Psoas muscle (tissue), 8 donors: Measurements from ENCODE around the gene BHLHE23. TPM values are rescaled to one million over a fixed set of nuclear protein-coding genes. Genes with fewer than 3 reads are reported as not detected.

Experiments used
- ATAC-seq, 4 donors: fragments of 200-7000 bp; cut with Tn5 transposase; one replicate each; pipeline ENCODE4 v1.9.1; 2020; ENCODE audit warnings: moderate library complexity in 3 of 4, mild to moderate bottlenecking in 2 of 4
- DNase-seq, 2 donors: peaks; one replicate each; pipeline ENCODE4 v3.0.0-alpha.2; 2020
- H3K27ac ChIP-seq: fragments of 200-600 bp; one replicate; pipeline ENCODE4 v1.8.0; 2022
- H3K27me3 ChIP-seq, 3 donors: fragments of 200-600 bp in 1 of 3; one replicate each; pipeline versions ENCODE4 v1.6.1 to v1.8.0; 2013 to 2022; ENCODE audit warnings: low read length in 2 of 3, mild to moderate bottlenecking in 2 of 3, moderate library complexity in 1 of 3; ENCODE audit not compliant: insufficient read depth in 3 of 3
- H3K36me3 ChIP-seq, 2 donors: fragments of 200-600 bp in 1 of 2; one replicate each; pipeline versions ENCODE4 v1.6.1 to v1.8.0; 2013 to 2022; ENCODE audit warnings: low read depth in 1 of 2, mild to moderate bottlenecking in 1 of 2, moderate library complexity in 1 of 2; ENCODE audit not compliant: insufficient read depth in 1 of 2
- H3K4me1 ChIP-seq: fragments of 200-600 bp; one replicate; pipeline ENCODE4 v1.8.0; 2022
- H3K4me3 ChIP-seq: fragments of 200-600 bp; one replicate; pipeline ENCODE4 v1.8.0; 2022; ENCODE audit warnings: mild to moderate bottlenecking
- H3K9me3 ChIP-seq: fragments of 200-600 bp; one replicate; pipeline ENCODE4 v1.8.0; 2022
- WGBS, 3 donors: extraction: QIAGEN DNeasy Blood & Tissue Kit; methylation state at CpG; one replicate each; pipeline versions ENCODE4 v1.1.6 to v1.1.7; 2013; 5-methylcytosine and 5-hydroxymethylcytosine counted together
- intact Hi-C, 2 donors: fragments of 100-400 bp; cut with DNase I; formaldehyde crosslinking; loops; one replicate each; pipeline versions ENCODE4 v1.11.0 to v1.14.2; 2022
- polyA plus RNA-seq, 3 donors: library from polyadenylated mRNA; stranded (reverse); fragments of 200-250 nt; gene quantifications; one replicate each; pipeline ENCODE4 v1.2.3, GENCODE V29; 2013
- total RNA-seq, 4 donors: library from RNA; stranded (reverse); fragmentation: NEBNext Ultra II Directional in 2 of 4; extraction: Animal tissue kit (Norgen Biotek cat#: 25700) in 2 of 4; gene quantifications; one replicate each; pipeline versions ENCODE4 v1.2.1 to v1.2.4, GENCODE V29; 2021 to 2023
- TF ChIP-seq, protein P1 (sequence below): fragments of 200-600 bp; IDR thresholded peaks from one replicate; pipeline ENCODE4 v1.8.0; 2022; ENCODE audit warnings: antibody characterized with exemption
- donor health status: healthy with polysubstance abuse.
- donor health status: DM: no; HTN: no; CAD: no; lungs with moderate emphysema.
- donor health status: Bipolar disorder and iron deficiency.
- donor health status: healthy.
- donor health status: DM: yes; HTN: yes; CAD: no.
- donor health status: DM: no; HTN: no; CAD: no.
- donor health status: DM: no; HTN: no; CAD: no.
- donor health status: DM: yes; HTN: yes; CAD: no.

Gene BHLHE23
- total and polyA plus RNA-seq, 7 donors, result not detected

DNA sequence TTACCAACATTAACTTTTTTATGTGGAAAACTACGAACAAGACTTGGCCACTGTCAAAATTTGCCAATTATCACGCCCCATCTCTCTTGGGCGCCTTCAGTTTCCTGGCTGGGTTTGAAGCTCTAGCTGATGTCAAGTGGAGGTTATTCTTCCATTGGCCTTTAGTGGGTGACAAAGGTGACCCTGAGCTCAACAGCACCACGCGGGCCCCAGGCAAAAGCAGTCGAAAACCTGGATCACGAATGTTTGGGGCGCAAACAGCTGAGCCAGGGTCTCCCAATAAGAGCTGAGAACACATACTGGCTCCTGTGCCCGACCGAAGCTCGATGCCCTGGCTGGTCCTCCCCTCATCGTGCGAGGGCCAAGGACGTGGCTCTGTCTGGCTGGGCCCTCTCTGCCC lies 27.5 kb downstream of the BHLHE23 start:
- no peaks in the 10 kb centered on the region for H3K9me3 ChIP-seq
- peaks cover 0 to 97% (median 26%) of the 10 kb centered on the region in 3 donors for H3K27me3 ChIP-seq
- no peaks in the 10 kb centered on the region for H3K36me3 ChIP-seq
- WGBS, 3 donors, result 49 to 60% (median 49%) methylated on average over 14 of the region's 14 CpGs
- H3K4me1 ChIP-seq, result no peaks in the 10 kb centered on the region
- no peak overlapping the region for H3K4me3 ChIP-seq
- TF ChIP-seq, protein P1, sequence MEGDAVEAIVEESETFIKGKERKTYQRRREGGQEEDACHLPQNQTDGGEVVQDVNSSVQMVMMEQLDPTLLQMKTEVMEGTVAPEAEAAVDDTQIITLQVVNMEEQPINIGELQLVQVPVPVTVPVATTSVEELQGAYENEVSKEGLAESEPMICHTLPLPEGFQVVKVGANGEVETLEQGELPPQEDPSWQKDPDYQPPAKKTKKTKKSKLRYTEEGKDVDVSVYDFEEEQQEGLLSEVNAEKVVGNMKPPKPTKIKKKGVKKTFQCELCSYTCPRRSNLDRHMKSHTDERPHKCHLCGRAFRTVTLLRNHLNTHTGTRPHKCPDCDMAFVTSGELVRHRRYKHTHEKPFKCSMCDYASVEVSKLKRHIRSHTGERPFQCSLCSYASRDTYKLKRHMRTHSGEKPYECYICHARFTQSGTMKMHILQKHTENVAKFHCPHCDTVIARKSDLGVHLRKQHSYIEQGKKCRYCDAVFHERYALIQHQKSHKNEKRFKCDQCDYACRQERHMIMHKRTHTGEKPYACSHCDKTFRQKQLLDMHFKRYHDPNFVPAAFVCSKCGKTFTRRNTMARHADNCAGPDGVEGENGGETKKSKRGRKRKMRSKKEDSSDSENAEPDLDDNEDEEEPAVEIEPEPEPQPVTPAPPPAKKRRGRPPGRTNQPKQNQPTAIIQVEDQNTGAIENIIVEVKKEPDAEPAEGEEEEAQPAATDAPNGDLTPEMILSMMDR, result no peak
- DNase-seq, result no peak
- H3K27ac ChIP-seq, result no peak overlapping the region
- ATAC-seq, result no peak
- intact Hi-C loops, result no loop called here

DNA sequence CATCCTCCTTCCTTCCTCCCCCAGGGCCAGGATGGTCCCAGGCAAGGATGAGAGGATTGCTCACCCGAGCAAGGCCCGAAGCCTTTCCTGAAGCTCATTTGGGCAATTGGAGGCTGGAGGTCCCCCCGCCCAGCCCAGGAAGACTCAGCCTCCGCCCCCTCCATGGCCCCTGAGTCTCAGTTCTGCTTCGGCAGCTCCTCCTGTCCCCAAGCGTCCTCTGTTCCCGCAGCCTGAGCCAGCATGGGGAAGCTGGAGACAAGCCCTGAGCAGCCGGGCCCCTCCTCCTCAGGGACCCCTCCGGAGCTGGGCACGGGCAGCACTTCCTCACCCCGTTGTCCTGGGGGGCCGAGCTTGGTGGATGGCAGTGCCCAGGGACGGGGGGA lies 28.2 kb downstream of the BHLHE23 start:
- Histone ChIP-seq H3K36me3 (no peaks in the 10 kb centered on the region), H3K9me3 (no peaks in the 10 kb centered on the region), H3K4me1 (no peaks in the 10 kb centered on the region), H3K27me3 (peaks cover 0 to 95% (median 28%) of the 10 kb centered on the region in 3 donors), H3K4me3 (no peak overlapping the region), H3K27ac (no peak overlapping the region)
- WGBS, 3 donors, result 32 to 43% (median 39%) methylated on average over 13 of the region's 13 CpGs
- DNase-seq, result no peak
- TF ChIP-seq, protein P1, result no peak
- no peak for ATAC-seq
- intact Hi-C loops, result no loop called here

DNA sequence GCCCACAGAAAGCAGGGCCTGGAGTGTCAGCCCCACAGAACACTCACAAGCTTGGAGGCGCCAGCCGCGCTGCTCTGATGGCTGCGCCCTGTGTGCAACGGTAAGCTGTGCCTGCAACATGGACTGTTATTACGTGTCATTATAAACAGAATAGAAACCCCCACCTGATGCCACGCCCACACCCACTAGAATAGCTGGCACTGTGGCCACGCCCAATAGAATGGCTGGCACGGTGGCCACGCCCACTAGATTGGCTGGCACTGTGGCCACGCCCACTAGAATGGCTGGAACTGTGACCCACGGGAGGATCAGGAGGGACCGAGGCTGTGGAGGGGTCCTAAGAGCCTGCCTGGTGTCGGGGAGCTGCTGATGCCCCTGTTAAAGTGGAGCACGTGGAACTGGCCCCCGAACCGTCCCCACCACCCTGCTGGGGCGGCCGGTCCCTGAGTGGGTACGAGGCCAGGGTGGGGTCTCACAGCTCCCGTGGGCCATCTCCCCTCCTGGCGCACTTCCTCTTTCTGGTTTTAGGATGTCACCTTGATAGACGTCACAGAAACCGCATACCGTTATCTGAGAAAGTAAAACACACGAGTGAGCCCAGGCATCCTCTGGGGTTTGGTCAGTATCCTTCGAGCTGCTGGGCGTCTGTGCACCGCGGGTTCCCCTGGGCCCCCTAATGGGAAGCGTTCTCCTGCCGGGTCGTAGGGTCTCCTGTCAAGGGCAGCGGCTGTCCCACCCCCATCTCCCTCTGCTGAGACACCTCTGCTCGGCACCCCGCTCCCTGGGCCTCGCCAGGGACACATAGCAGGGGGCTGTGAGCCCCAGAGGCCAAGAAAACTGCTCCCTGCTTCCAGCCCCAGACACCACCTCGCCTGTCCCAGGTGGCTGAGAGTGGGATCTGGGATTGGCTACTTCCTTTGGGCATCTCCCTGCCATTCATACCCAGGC lies 28.9 kb downstream of the BHLHE23 start:
- no peak for DNase-seq
- intact Hi-C loops, result no loop called here
- Histone ChIP-seq H3K4me1 (no peaks in the 10 kb centered on the region), H3K9me3 (no peaks in the 10 kb centered on the region), H3K4me3 (no peak overlapping the region), H3K27ac (no peak overlapping the region), H3K27me3 (peaks cover 0 to 95% (median 31%) of the 10 kb centered on the region in 3 donors), H3K36me3 (no peaks in the 10 kb centered on the region)
- TF ChIP-seq, protein P1, result no peak
- 69 to 72% (median 70%) methylated on average over 37 to 38 of the region's 38 CpGs for WGBS, 3 donors
- ATAC-seq, result no peak

DNA sequence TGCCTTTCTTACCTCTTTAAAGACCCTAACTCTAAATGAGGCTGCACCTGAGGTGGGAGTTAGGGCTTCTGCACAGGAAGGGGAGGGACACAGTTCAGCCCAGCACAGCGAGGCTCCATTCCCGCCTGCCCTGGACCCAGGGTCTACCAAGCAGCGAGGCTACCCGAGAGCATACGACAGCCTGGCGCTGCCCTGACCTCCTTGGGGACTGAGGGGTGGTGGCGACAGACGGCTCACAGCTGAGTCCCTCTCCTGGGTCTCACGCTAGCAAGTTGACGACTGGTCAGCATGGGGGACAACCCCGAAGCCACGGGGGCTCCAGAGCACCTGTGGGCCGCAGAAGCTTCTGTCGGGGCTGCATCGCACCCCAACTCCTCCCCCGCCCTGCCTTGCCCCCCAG lies 29.9 kb downstream of the BHLHE23 start:
- H3K4me3 ChIP-seq, result no peak overlapping the region
- TF ChIP-seq, protein P1, result no peak
- no peaks in the 10 kb centered on the region for H3K4me1 ChIP-seq
- DNase-seq (no peak), ATAC-seq (no peak)
- H3K27me3 ChIP-seq, result peaks cover 0 to 94% (median 25%) of the 10 kb centered on the region in 3 donors
- no peak overlapping the region for H3K27ac ChIP-seq
- no peaks in the 10 kb centered on the region for H3K36me3 ChIP-seq
- no peaks in the 10 kb centered on the region for H3K9me3 ChIP-seq
- intact Hi-C loops, result no loop called here
- 74 to 79% (median 79%) methylated on average over 16 of the region's 16 CpGs for WGBS, 3 donors
